Calu3 (cell line): ENCODE data around the gene MAP3K2. TPM values are rescaled to one million over a fixed set of nuclear protein-coding genes. Genes with fewer than 3 reads are reported as not detected.

Experiments used
- BruUV-seq: library from RNA; stranded (reverse); fragments of 400-500 nt; replicated peaks from 2 replicates; lab custom pipeline; 2021; lab: Mats Ljungman, UMichigan
- CTCF ChIA-PET: fragments of 300-600 bp; sonication (Branson Sonifier 250); formaldehyde crosslinking; loops from one replicate; lab custom pipeline; 2022; ENCODE audit warnings: antibody characterized with exemption; lab: Charles Lee
- DNase-seq: peaks from one replicate; pipeline ENCODE4 v3.0.0; 2022
- H3K27ac Mint-ChIP-seq: one replicate; pipeline ENCODE4 v1.8.0; 2022; ENCODE audit warnings: mixed read lengths; ENCODE audit not compliant: unreplicated experiment
- H3K27me3 Mint-ChIP-seq: one replicate; pipeline ENCODE4 v1.8.0; 2022; ENCODE audit warnings: mixed read lengths; ENCODE audit not compliant: unreplicated experiment
- H3K36me3 Mint-ChIP-seq: one replicate; pipeline ENCODE4 v1.8.0; 2022; ENCODE audit warnings: mild to moderate bottlenecking, moderate library complexity, mixed read lengths; ENCODE audit not compliant: insufficient read depth, unreplicated experiment
- H3K4me1 Mint-ChIP-seq: one replicate; pipeline ENCODE4 v1.8.0; 2022; ENCODE audit warnings: mild to moderate bottlenecking, low read depth, mixed read lengths; ENCODE audit not compliant: unreplicated experiment
- H3K4me3 Mint-ChIP-seq: one replicate; pipeline ENCODE4 v1.8.0; 2022; ENCODE audit warnings: mild to moderate bottlenecking, low read depth, moderate library complexity, mixed read lengths; ENCODE audit not compliant: unreplicated experiment
- H3K9me3 Mint-ChIP-seq: one replicate; pipeline ENCODE4 v1.8.0; 2022; ENCODE audit warnings: low read depth, mixed read lengths; ENCODE audit not compliant: unreplicated experiment
- intact Hi-C: fragments of 100-400 bp; cut with micrococcal nuclease; formaldehyde crosslinking; loops from one replicate; pipeline ENCODE4 v1.10.0; 2022; ENCODE audit not compliant: unreplicated experiment
- total RNA-seq: library from RNA; stranded (reverse); gene quantifications from 2 replicates; pipeline ENCODE4 v1.2.3, GENCODE V29; 2022
- TF ChIP-seq, protein P1 (sequence below): fragments of 200-600 bp; IDR thresholded peaks from one replicate; pipeline ENCODE4 v1.8.0; 2022; ENCODE audit warnings: antibody characterized with exemption; ENCODE audit not compliant: unreplicated experiment

Gene MAP3K2
- total RNA-seq, 1 experiment from 2014 or later: 60.9 TPM

DNA sequence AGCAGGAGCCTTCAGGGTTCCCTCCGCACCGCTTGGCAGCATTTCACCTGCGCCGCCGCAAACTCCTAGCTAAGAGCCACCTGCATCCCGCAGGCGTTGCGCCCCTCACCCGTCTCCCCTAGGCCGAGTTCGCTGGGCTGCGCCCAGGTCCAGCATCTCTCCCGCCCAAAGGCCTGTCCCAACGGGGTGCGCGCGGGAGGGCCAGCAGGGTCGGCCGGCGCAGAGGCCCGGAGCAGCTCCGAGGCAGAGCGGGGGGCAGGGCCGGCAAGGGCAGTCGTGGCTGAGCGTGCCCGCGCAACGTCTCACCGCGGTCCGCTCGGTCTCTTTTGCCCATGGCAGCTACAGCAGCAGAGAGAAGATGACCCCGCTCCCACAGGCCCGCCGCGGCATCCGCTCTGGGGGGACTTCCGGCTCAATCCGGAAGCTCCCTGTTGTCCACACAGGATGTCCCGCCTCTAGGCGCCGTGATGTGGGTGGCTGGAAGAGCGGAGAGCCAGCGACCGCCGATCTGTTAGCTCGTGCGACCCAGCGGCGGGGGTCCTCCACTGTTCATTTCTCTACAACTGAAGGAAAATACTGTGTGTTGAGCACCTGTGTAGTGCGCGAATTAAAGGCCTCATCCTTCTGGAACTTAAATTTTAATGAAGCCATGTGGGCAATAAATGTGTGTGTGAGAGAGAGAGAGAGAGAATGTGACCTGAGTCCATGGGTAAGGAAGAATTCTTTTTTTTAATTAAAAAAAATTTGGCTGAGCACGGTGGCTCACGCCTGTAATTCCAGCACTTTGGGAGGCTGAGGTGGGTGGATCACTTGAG, 93.8 kb downstream of the MAP3K2 start, which contains the start of gene ERCC3:
ERCC3 (minus strand) TSS at position 397 of the 815 bp plus-strand sequence; CDS start at position 334, 63 bp downstream.
- Mint-ChIP-seq H3K27me3 (no peaks in the 10 kb centered on the region), H3K36me3 (peaks cover 36% of the 10 kb centered on the region), H3K4me3 (peak within 1 kb of the TSS; percentile 84), H3K4me1 (peaks cover 18% of the 10 kb centered on the region), H3K9me3 (no peaks in the 10 kb centered on the region), H3K27ac (peak within 1 kb of the TSS; percentile 83)
- TF ChIP-seq, protein P1, sequence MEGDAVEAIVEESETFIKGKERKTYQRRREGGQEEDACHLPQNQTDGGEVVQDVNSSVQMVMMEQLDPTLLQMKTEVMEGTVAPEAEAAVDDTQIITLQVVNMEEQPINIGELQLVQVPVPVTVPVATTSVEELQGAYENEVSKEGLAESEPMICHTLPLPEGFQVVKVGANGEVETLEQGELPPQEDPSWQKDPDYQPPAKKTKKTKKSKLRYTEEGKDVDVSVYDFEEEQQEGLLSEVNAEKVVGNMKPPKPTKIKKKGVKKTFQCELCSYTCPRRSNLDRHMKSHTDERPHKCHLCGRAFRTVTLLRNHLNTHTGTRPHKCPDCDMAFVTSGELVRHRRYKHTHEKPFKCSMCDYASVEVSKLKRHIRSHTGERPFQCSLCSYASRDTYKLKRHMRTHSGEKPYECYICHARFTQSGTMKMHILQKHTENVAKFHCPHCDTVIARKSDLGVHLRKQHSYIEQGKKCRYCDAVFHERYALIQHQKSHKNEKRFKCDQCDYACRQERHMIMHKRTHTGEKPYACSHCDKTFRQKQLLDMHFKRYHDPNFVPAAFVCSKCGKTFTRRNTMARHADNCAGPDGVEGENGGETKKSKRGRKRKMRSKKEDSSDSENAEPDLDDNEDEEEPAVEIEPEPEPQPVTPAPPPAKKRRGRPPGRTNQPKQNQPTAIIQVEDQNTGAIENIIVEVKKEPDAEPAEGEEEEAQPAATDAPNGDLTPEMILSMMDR: no peak
- peak; percentile 84 for DNase-seq
- BruUV-seq: no TSS peak
- CTCF ChIA-PET: interaction anchor here (0.5 to 2.8 kb wide), 6 partner anchors 13 to 185 kb away, joined by 3 to 39 read pairs (median 4); no protein-coding TSS in a partner anchor
- intact Hi-C loops: loop anchor here (2.0 kb wide), 1 partner anchor 97 kb away; no protein-coding TSS in a partner anchor

- BruUV-seq: TSS peak; percentile 25
- Mint-ChIP-seq H3K36me3 (peaks cover 42% of the 10 kb centered on the region), H3K4me1 (peaks cover 18% of the 10 kb centered on the region), H3K27ac (peak overlapping the region; percentile 83), H3K9me3 (no peaks in the 10 kb centered on the region), H3K4me3 (peak overlapping the region; percentile 84), H3K27me3 (no peaks in the 10 kb centered on the region)
- no peak for DNase-seq
- intact Hi-C loops: no loop called here
- CTCF ChIA-PET: interaction anchor here (0.8 to 2.8 kb wide), 4 partner anchors 12 to 186 kb away, joined by 3 to 39 read pairs (median 4); no protein-coding TSS in a partner anchor
- TF ChIP-seq, protein P1: no peak
Observed at GRCh38 chr2:127293386-127293747, 94.4 kb downstream of the MAP3K2 start.

DNA sequence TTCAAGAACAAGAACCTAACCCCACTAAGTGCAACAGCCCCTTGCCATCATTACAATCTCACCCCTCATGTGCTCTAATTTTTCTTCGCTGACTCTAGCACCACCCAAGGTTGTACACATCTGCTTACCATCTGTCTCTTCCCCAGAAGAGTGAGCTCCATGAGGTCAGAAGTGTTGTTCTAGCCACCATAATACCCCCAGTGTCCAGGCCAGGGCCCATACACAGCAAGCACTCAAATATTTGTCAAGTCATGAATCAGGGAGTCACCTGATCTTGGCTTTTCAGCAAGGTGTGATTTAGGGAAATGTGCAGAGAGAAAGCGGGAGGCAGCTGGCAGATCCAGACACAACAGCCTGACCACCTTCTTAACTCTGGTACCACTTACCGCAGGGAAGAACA, 99.5 kb downstream of the MAP3K2 start:
- DNase-seq: no peak
- Mint-ChIP-seq H3K27me3 (no peaks in the 10 kb centered on the region), H3K27ac (no peak overlapping the region), H3K4me3 (no peak overlapping the region), H3K36me3 (peaks cover 55% of the 10 kb centered on the region), H3K9me3 (peaks cover 9% of the 10 kb centered on the region), H3K4me1 (peaks cover 10% of the 10 kb centered on the region)
- CTCF ChIA-PET: no interaction called here
- TF ChIP-seq, protein P1: no peak
- BruUV-seq: no TSS peak
- intact Hi-C loops: no loop called here

GRCh38 chr2:127283275-127283674, 104.5 kb downstream of the MAP3K2 start:
- TF ChIP-seq, protein P1: no peak

More at GRCh38 chr2:127283275-127283674, 104.5 kb downstream of the MAP3K2 start:
- BruUV-seq: no TSS peak
- DNase-seq: no peak
- intact Hi-C loops: no loop called here
- H3K36me3 Mint-ChIP-seq: peaks cover 53% of the 10 kb centered on the region
- H3K27me3 Mint-ChIP-seq: no peaks in the 10 kb centered on the region
- no peak overlapping the region for H3K27ac Mint-ChIP-seq
- CTCF ChIA-PET: no interaction called here
- H3K4me3 Mint-ChIP-seq: no peak overlapping the region
- H3K4me1 Mint-ChIP-seq: peaks cover 19% of the 10 kb centered on the region
- H3K9me3 Mint-ChIP-seq: peaks cover 9% of the 10 kb centered on the region
